Endothelial cell of umbilical vein (primary cell): Measurements from ENCODE around the gene SEC61G. TPM values are rescaled to one million over a fixed set of nuclear protein-coding genes. Genes with fewer than 3 reads are reported as not detected.

Experiments
- BruUV-seq: library from RNA; stranded (reverse); fragments of 400-500 nt; replicated peaks from 2 replicates; lab custom pipeline; 2021; lab: Mats Ljungman, UMichigan
- CTCF ChIA-PET: fragments of 300-600, 350-600 bp; sonication (Branson Sonifier 250); formaldehyde crosslinking; loops from one replicate; lab custom pipeline; 2021; ENCODE audit warnings: antibody characterized with exemption, inconsistent platforms; lab: Charles Lee
- POLR2A ChIA-PET: fragments of 300-600, 350-600 bp; sonication (Branson Sonifier 250); formaldehyde crosslinking; loops from one replicate; lab custom pipeline; 2021; ENCODE audit warnings: antibody characterized with exemption, inconsistent platforms; lab: Charles Lee
- DNase-seq: peaks from one replicate; pipeline ENCODE4 v3.0.0-alpha.2; 2011; ENCODE audit warnings: low read depth, low spot score
- FAIRE-seq: peaks from 2 replicates; lab custom pipeline; 2011; peaks lifted over from hg19 to GRCh38; lab: Jason Lieb, UNC
- H2AFZ ChIP-seq: 2 replicates; pipeline ENCODE4 v1.6.0; 2012; ENCODE audit warnings: low read depth, low read length, control low read depth, inconsistent platforms
- H3K27ac ChIP-seq: 2 replicates; pipeline ENCODE4 v1.5.1; 2011; ENCODE audit warnings: low read depth, mild to moderate bottlenecking, control low read depth, low read length, moderate library complexity; ENCODE audit not compliant: insufficient read depth
- H3K27me3 ChIP-seq, 2 experiments: 2 replicates each; pipeline versions ENCODE4 v1.6.0 to v1.6.1; 2011; ENCODE audit warnings: low read length in 2 of 2, mixed read lengths in 1 of 2; ENCODE audit not compliant: control insufficient read depth in 2 of 2, insufficient read depth in 2 of 2
- H3K36me3 ChIP-seq, 2 experiments: 2 replicates in 1 of 2; 3 replicates in 1 of 2; pipeline ENCODE4 v1.5.1; 2011; ENCODE audit warnings: low read length in 2 of 2, mild to moderate bottlenecking in 1 of 2, moderate library complexity in 1 of 2; ENCODE audit not compliant: control insufficient read depth in 2 of 2, insufficient read depth in 2 of 2; ENCODE audit errors: extremely low read depth in 1 of 2
- H3K4me1 ChIP-seq: 3 replicates; pipeline ENCODE4 v1.5.1; 2011; ENCODE audit warnings: mild to moderate bottlenecking, low read length; ENCODE audit not compliant: control insufficient read depth, insufficient read depth; ENCODE audit errors: extremely low read depth
- H3K4me2 ChIP-seq: 2 replicates; pipeline ENCODE4 v1.6.1; 2011; ENCODE audit warnings: low read length, control low read depth, mixed read lengths; ENCODE audit not compliant: insufficient read depth
- H3K4me3 ChIP-seq, 3 experiments: fragments of 200-600 bp in 1 of 3; sonication (generic), shearing (Covaris generic) in 1 of 3; replicated peaks in 1 of 3; 2 replicates each; pipeline ENCODE4 v1.5.1; 2011 to 2016; ENCODE audit warnings: control low read depth in 3 of 3, low read length in 3 of 3, mild to moderate bottlenecking in 2 of 3, inconsistent platforms in 1 of 3, low read depth in 1 of 3, moderate library complexity in 1 of 3; ENCODE audit not compliant: insufficient read depth in 1 of 3
- H3K79me2 ChIP-seq: 2 replicates; pipeline ENCODE4 v1.6.0; 2012; ENCODE audit warnings: low read length, inconsistent platforms; ENCODE audit not compliant: control insufficient read depth, insufficient read depth
- H3K9ac ChIP-seq: replicated peaks from 2 replicates; pipeline ENCODE3; 2011; ENCODE audit warnings: low read length, control low read depth; ENCODE audit not compliant: insufficient read depth; ENCODE audit errors: extremely low read depth
- H3K9me1 ChIP-seq: replicated peaks from 3 replicates; pipeline ENCODE4 v1.6.0; 2011; ENCODE audit warnings: mild to moderate bottlenecking, low read length; ENCODE audit not compliant: control insufficient read depth, insufficient read depth; ENCODE audit errors: extremely low read depth
- H3K9me3 ChIP-seq: replicated peaks from 2 replicates; pipeline ENCODE4 v1.5.1; 2012; ENCODE audit warnings: low read length, inconsistent platforms; ENCODE audit not compliant: control insufficient read depth, insufficient read depth
- H4K20me1 ChIP-seq: replicated peaks from 2 replicates; pipeline ENCODE3; 2011; ENCODE audit warnings: mild to moderate bottlenecking, low read length; ENCODE audit not compliant: control insufficient read depth, insufficient read depth; ENCODE audit errors: extremely low read depth
- EZH2 ChIP-seq: IDR thresholded peaks from 2 replicates; pipeline ENCODE4 v1.6.1; 2012; ENCODE audit warnings: borderline replicate concordance, low read depth, mild to moderate bottlenecking, moderate library complexity, low read length, inconsistent platforms; ENCODE audit not compliant: severe bottlenecking
- FOS ChIP-seq: IDR thresholded peaks from 2 replicates; pipeline ENCODE4 v1.6.1; 2011; ENCODE audit warnings: mild to moderate bottlenecking, low read length, moderate library complexity, borderline replicate concordance; ENCODE audit not compliant: insufficient read depth
- GATA2 ChIP-seq: IDR thresholded peaks from 2 replicates; pipeline ENCODE4 v1.7.0; 2011; ENCODE audit warnings: low read depth, mild to moderate bottlenecking, moderate library complexity, mixed read lengths, low read length; ENCODE audit not compliant: insufficient read length, insufficient read depth
- JUN ChIP-seq: IDR thresholded peaks from 2 replicates; pipeline ENCODE4 v1.6.1; 2011; ENCODE audit warnings: borderline replicate concordance, low read depth; ENCODE audit not compliant: insufficient read length, insufficient read depth
- MAX ChIP-seq: IDR thresholded peaks from 2 replicates; pipeline ENCODE4 v1.6.1; 2011; ENCODE audit not compliant: insufficient read depth, insufficient read length
- MYC ChIP-seq: IDR thresholded peaks from one replicate; pipeline ENCODE4 v1.6.1; 2011; ENCODE audit warnings: mild to moderate bottlenecking, low read depth, low read length
- POLR2A ChIP-seq: IDR thresholded peaks from 2 replicates; pipeline ENCODE4 v1.6.1; 2012; ENCODE audit warnings: low read depth, mild to moderate bottlenecking, control low read depth, low read length
- POLR2AphosphoS5 ChIP-seq: IDR thresholded peaks from 2 replicates; pipeline ENCODE4 v1.6.1; 2012; ENCODE audit warnings: low read depth, mild to moderate bottlenecking, control low read depth, low read length, moderate library complexity; ENCODE audit not compliant: insufficient read depth
- dilution Hi-C: fragments of 300-500 bp; cut with MboI; formaldehyde crosslinking; loops from one replicate; pipeline ENCODE4 v1.15.0; 2019; ENCODE audit warnings: low sequenced_read_pairs; ENCODE audit not compliant: extremely low pct_ligation_motif_present
- intact Hi-C: fragments of 100-400 bp; cut with micrococcal nuclease; formaldehyde crosslinking; loops from one replicate; pipeline ENCODE4 v1.10.0; 2022
- polyA plus RNA-seq, 4 experiments: library from polyadenylated mRNA; depleted of rRNA in 3 of 4; stranded (reverse) in 3 of 4; unstranded in 1 of 4; fragments of >200 nt; gene quantifications; 2 replicates each; pipeline versions ENCODE4 v1.2.1 to v1.2.3, GENCODE V29; 2011 to 2012; ENCODE audit warnings: missing spikeins in 1 of 4
- total RNA-seq: library from RNA; stranded (reverse); gene quantifications from 2 replicates; pipeline ENCODE4 v1.2.3, GENCODE V29; 2021
- TF ChIP-seq, protein P1 (sequence below), 2 donors: IDR thresholded peaks; 1 replicate in 1 of 2; 2 replicates in 1 of 2; pipeline ENCODE4 v1.5.1; 2011; ENCODE audit warnings: low read length in 2 of 2, mild to moderate bottlenecking in 2 of 2, moderate library complexity in 2 of 2, control low read depth in 1 of 2, inconsistent platforms in 1 of 2, low read depth in 1 of 2; ENCODE audit not compliant: insufficient read depth in 1 of 2; ENCODE audit errors: extremely low read depth in 1 of 2

SEC61G gene
- total and polyA plus RNA-seq, 2 donors (not counting 3 experiments of a cell fraction or from before 2014, with no cell fraction given) = 201 to 401 TPM

DNA sequence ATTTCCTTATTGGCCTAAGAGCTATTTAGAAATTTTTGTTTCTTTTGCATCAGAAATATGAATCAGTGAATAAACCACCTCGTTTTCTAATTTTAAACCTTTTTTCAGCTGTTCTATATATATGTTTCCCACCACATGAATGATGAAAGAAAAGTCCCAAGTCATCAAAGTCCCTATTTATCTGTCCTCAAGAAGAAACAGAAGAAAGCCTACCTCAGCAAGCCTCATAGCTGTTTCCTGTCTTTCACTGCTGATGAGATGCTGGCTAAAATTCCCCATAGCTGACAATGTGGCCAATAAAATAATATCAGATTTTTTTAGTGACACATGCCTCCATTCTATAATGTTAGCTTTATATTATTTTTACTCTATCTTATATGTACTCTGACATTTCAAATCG, 54.2 kb downstream of the SEC61G start:
- Histone ChIP-seq H3K9me3 (no peaks in the 10 kb centered on the region), H3K9ac (no peak overlapping the region), H4K20me1 (no peaks in the 10 kb centered on the region), H3K27me3 (peaks cover 0 to 2% of the 10 kb centered on the region in 2 experiments), H3K79me2 (no peaks in the 10 kb centered on the region), H3K4me2 (no peak overlapping the region), H3K4me1 (no peaks in the 10 kb centered on the region), H3K27ac (no peak overlapping the region), H3K36me3 (no peaks in the 10 kb centered on the region), H3K4me3 (no peak overlapping the region), H2AFZ (no peak overlapping the region), H3K9me1 (no peaks in the 10 kb centered on the region)
- dilution Hi-C loops (no loop called here), intact Hi-C loops (no loop called here)
- DNase-seq (no peak), FAIRE-seq (no peak)
- CTCF ChIA-PET = no interaction called here
- no TSS peak for BruUV-seq
- POLR2A ChIA-PET = no interaction called here
- TF ChIP-seq EZH2 (no peak), MYC (no peak), MAX (no peak), POLR2A (no peak), POLR2AphosphoS5 (no peak), FOS (no peak), JUN (no peak), GATA2 (no peak)
- TF ChIP-seq, protein P1, sequence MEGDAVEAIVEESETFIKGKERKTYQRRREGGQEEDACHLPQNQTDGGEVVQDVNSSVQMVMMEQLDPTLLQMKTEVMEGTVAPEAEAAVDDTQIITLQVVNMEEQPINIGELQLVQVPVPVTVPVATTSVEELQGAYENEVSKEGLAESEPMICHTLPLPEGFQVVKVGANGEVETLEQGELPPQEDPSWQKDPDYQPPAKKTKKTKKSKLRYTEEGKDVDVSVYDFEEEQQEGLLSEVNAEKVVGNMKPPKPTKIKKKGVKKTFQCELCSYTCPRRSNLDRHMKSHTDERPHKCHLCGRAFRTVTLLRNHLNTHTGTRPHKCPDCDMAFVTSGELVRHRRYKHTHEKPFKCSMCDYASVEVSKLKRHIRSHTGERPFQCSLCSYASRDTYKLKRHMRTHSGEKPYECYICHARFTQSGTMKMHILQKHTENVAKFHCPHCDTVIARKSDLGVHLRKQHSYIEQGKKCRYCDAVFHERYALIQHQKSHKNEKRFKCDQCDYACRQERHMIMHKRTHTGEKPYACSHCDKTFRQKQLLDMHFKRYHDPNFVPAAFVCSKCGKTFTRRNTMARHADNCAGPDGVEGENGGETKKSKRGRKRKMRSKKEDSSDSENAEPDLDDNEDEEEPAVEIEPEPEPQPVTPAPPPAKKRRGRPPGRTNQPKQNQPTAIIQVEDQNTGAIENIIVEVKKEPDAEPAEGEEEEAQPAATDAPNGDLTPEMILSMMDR (IDR thresholded peaks at IDR 0.05; ENCODE audit: extremely low read depth in 1 of 2, insufficient read depth in 1 of 2, low read depth in 1 of 2, low read length in 2 of 2) = no peak

Other genes with a start within 250 kb of the SEC61G start
- gene VSTM2A, start 216.8 kb downstream of the SEC61G start, total RNA-seq = not detected in 2 replicates
- not detected in 2 replicates for gene VSTM2A, start 216.8 kb downstream of the SEC61G start, polyA plus RNA-seq